HEK293T (cell line): Measurements from ENCODE around the gene PCGF3.

Experiments used
- FOXK2 ChIP-seq: fragments of 450-650 bp; IDR thresholded peaks from 2 replicates; pipeline ENCODE4 v1.6.1; 2016; ENCODE audit warnings: mild to moderate bottlenecking
- FOXM1 ChIP-seq: fragments of 450-650 bp; IDR thresholded peaks from 2 replicates; pipeline ENCODE4 v1.6.1; 2017; ENCODE audit warnings: mild to moderate bottlenecking, borderline replicate concordance
- HDGF ChIP-seq: fragments of 450-650 bp; IDR thresholded peaks from 2 replicates; pipeline ENCODE4 v1.6.1; 2017; ENCODE audit warnings: antibody characterized with exemption, borderline replicate concordance
- L3MBTL2 ChIP-seq: fragments of 450-650 bp; conservative IDR thresholded peaks from 2 replicates; pipeline ENCODE4 v1.6.1; 2016; ENCODE audit warnings: mild to moderate bottlenecking
- NFRKB ChIP-seq: fragments of 450-650 bp; IDR thresholded peaks from 2 replicates; pipeline ENCODE4 v1.6.1; 2016; ENCODE audit warnings: mild to moderate bottlenecking, moderate library complexity
- SP1 ChIP-seq: fragments of 450-650 bp; IDR thresholded peaks from 2 replicates; pipeline ENCODE4 v1.6.1; 2017
- SUZ12 ChIP-seq: fragments of 450-650 bp; IDR thresholded peaks from 2 replicates; pipeline ENCODE4 v1.6.1; 2016; ENCODE audit warnings: mild to moderate bottlenecking
- TARDBP ChIP-seq: fragments of 450-650 bp; IDR thresholded peaks from 2 replicates; pipeline ENCODE4 v1.6.1; 2016
- TF ChIP-seq, protein P1 (sequence below): fragments of 450-650 bp; IDR thresholded peaks from 2 replicates; pipeline ENCODE4 v1.6.1; 2016

DNA sequence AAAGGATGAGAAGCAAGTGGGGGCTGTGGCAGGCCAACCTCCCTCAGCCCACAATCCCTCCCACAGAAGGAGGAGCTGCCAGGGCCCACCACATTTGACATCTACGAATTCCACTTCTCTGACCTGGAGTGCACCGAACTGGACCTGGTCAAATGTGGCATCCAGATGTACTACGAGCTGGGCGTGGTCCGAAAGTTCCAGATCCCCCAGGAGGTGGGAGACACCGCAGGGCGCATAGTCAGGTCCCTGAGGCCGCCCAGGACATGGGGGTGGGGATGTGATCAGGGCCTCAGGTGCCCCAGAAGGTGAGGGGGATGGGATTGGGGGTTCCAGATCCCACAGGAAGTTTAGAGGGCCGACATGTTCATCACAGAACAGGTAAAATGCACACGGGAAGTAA is 45.2 kb upstream of the PCGF3 start:
- no peak for TF ChIP-seq FOXM1
- no peak for TF ChIP-seq TARDBP
- no peak for TF ChIP-seq FOXK2
- TF ChIP-seq L3MBTL2 = no peak
- TF ChIP-seq SP1 = no peak
- no peak for TF ChIP-seq SUZ12
- no peak for TF ChIP-seq NFRKB
- TF ChIP-seq, protein P1, sequence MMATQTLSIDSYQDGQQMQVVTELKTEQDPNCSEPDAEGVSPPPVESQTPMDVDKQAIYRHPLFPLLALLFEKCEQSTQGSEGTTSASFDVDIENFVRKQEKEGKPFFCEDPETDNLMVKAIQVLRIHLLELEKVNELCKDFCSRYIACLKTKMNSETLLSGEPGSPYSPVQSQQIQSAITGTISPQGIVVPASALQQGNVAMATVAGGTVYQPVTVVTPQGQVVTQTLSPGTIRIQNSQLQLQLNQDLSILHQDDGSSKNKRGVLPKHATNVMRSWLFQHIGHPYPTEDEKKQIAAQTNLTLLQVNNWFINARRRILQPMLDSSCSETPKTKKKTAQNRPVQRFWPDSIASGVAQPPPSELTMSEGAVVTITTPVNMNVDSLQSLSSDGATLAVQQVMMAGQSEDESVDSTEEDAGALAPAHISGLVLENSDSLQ = no peak
- TF ChIP-seq HDGF = no peak
